ENCODE results near the gene TRIM71. TPM values are rescaled to one million over a fixed set of nuclear protein-coding genes. Genes with fewer than 3 reads are reported as not detected.
"Not testable (repeated sequence)": the region's sequence is repeated elsewhere in the genome, so short reads cannot be mapped to it uniquely, and the experiment has no call there.

The TRIM71 gene
- total RNA-seq, 2 experiments from 2014 or later, result 0.04 to 0.06 TPM

- ChIA-PET POLR2A (no interaction called here), CTCF (no interaction called here)
Observed at GRCh38 chr3:32818229-32818969, 602 bp downstream of the TRIM71 start.

- POLR2A ChIA-PET, result no interaction called here
- CTCF ChIA-PET, result no interaction called here
Observed at GRCh38 chr3:32818970-32819511, 1.2 kb downstream of the TRIM71 start.

GRCh38 chr3:32819551-32820348 is 2.0 kb downstream of the TRIM71 start:
- CTCF ChIA-PET, result interaction anchor here (0.6 kb wide), 1 partner anchor 30 kb away, joined by 5 read pairs; no protein-coding TSS in a partner anchor

GRCh38 chr3:32820430-32820829 is 2.6 kb downstream of the TRIM71 start:
- POLR2A ChIA-PET, result no interaction called here
- CTCF ChIA-PET, result interaction anchor here (0.6 kb wide), 1 partner anchor 31 kb away, joined by 5 read pairs; no protein-coding TSS in a partner anchor

More at GRCh38 chr3:32819551-32820348, 2.0 kb downstream of the TRIM71 start:
- POLR2A ChIA-PET, result no interaction called here

GRCh38 chr3:32820971-32821685 is 3.3 kb downstream of the TRIM71 start:
- CTCF ChIA-PET, result interaction anchor here (0.5 kb wide), 1 partner anchor 11 kb away, joined by 4 read pairs; no protein-coding TSS in a partner anchor
- POLR2A ChIA-PET, result no interaction called here

- ChIA-PET POLR2A (no interaction called here), CTCF (interaction anchor here (0.5 kb wide), 1 partner anchor 12 kb away, joined by 4 read pairs; no protein-coding TSS in a partner anchor)
Observed at GRCh38 chr3:32821686-32822296, 4.0 kb downstream of the TRIM71 start.

GRCh38 chr3:32822609-32823498 is 5.1 kb downstream of the TRIM71 start:
- ChIA-PET CTCF (no interaction called here), POLR2A (no interaction called here)

GRCh38 chr3:32823641-32824184 is 5.9 kb downstream of the TRIM71 start:
- CTCF ChIA-PET, result interaction anchor here (1.0 kb wide), 1 partner anchor 42 kb away, joined by 3 read pairs; no protein-coding TSS in a partner anchor
- POLR2A ChIA-PET, result not testable (repeated sequence)

GRCh38 chr3:32825601-32826375 is 8.0 kb downstream of the TRIM71 start:
- ChIA-PET POLR2A (interaction anchor here (0.6 kb wide), 1 partner anchor 425 kb away, joined by 6 read pairs; no protein-coding TSS in a partner anchor), CTCF (no interaction called here)

GRCh38 chr3:32831062-32831461 is 13.3 kb downstream of the TRIM71 start:
- POLR2A ChIA-PET, result no interaction called here
- CTCF ChIA-PET, result interaction anchor here (0.7 kb wide), 1 partner anchor 42 kb away, joined by 3 read pairs; no protein-coding TSS in a partner anchor

- CTCF ChIA-PET, result no interaction called here
Observed at GRCh38 chr3:32831791-32832190, 14.0 kb downstream of the TRIM71 start.

GRCh38 chr3:32832193-32832592 is 14.4 kb downstream of the TRIM71 start:
- CTCF ChIA-PET, result no interaction called here
- POLR2A ChIA-PET, result no interaction called here

More at GRCh38 chr3:32831791-32832190, 14.0 kb downstream of the TRIM71 start:
- POLR2A ChIA-PET, result no interaction called here

- ChIA-PET CTCF (no interaction called here), POLR2A (no interaction called here)
Observed at GRCh38 chr3:32835049-32835371, 17.2 kb downstream of the TRIM71 start.

- POLR2A ChIA-PET, result no interaction called here
- CTCF ChIA-PET, result no interaction called here
Observed at GRCh38 chr3:32835961-32836360, 18.2 kb downstream of the TRIM71 start.

GRCh38 chr3:32836601-32837000 is 18.8 kb downstream of the TRIM71 start:
- CTCF ChIA-PET, result no interaction called here
- POLR2A ChIA-PET, result no interaction called here

GRCh38 chr3:32837366-32837765 is 19.6 kb downstream of the TRIM71 start:
- ChIA-PET POLR2A (no interaction called here), CTCF (no interaction called here)

GRCh38 chr3:32837789-32838188 is 20.0 kb downstream of the TRIM71 start:
- ChIA-PET CTCF (no interaction called here), POLR2A (no interaction called here)

GRCh38 chr3:32839714-32840085 is 21.9 kb downstream of the TRIM71 start:
- ChIA-PET POLR2A (no interaction called here), CTCF (no interaction called here)

Measured in activated CD8-positive, alpha-beta memory T cell treated with anti-CD3 and anti-CD28 coated beads for 36 hours (primary cell).